Vagina (tissue), 2 donors: ENCODE data around the gene DEAF1.

Source experiments
- POLR2A ChIP-seq, 2 donors: fragments of 450-650 bp; IDR thresholded peaks; one replicate each; pipeline ENCODE4 v1.6.1; 2017; ENCODE audit warnings: antibody characterized with exemption in 2 of 2, mild to moderate bottlenecking in 2 of 2, moderate library complexity in 2 of 2
- TF ChIP-seq, protein P1 (sequence below), 3 experiments: fragments of 450-650 bp in 2 of 3; fragments of 200-600 bp in 1 of 3; sonication (generic) in 1 of 3; IDR thresholded peaks; one replicate each; pipeline ENCODE4 v1.5.1; 2017 to 2019; ENCODE audit warnings: antibody characterized with exemption in 3 of 3, mild to moderate bottlenecking in 2 of 3, moderate library complexity in 2 of 3

DNA sequence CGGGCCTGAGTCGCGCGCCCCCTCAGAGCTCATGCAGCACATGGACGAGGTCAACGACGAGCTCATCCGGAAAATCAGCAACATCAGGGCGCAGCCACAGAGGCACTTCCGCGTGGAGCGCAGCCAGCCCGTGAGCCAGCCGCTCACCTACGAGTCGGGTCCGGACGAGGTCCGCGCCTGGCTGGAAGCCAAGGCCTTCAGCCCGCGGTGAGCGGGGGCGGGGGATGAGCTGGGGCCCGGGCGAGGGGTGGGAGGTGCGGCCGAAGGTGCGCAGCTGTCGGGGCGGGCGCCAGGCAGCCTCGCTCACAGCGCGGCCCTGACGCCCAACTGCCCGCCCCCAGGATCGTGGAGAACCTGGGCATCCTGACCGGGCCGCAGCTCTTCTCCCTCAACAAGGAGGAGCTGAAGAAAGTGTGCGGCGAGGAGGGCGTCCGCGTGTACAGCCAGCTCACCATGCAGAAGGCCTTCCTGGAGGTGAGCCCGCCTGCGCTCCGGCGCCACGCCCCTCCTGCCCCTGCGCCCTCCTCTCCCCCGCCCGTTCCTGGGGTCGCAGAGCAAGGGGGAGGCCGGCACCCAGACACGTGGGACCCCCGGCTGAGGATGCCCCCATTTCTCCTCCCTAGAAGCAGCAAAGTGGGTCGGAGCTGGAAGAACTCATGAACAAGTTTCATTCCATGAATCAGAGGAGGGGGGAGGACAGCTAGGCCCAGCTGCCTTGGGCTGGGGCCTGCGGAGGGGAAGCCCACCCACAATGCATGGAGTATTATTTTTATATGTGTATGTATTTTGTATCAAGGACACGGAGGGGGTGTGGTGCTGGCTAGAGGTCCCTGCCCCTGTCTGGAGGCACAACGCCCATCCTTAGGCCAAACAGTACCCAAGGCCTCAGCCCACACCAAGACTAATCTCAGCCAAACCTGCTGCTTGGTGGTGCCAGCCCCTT, 31.5 kb upstream of the DEAF1 start:
- TF ChIP-seq, protein P1, sequence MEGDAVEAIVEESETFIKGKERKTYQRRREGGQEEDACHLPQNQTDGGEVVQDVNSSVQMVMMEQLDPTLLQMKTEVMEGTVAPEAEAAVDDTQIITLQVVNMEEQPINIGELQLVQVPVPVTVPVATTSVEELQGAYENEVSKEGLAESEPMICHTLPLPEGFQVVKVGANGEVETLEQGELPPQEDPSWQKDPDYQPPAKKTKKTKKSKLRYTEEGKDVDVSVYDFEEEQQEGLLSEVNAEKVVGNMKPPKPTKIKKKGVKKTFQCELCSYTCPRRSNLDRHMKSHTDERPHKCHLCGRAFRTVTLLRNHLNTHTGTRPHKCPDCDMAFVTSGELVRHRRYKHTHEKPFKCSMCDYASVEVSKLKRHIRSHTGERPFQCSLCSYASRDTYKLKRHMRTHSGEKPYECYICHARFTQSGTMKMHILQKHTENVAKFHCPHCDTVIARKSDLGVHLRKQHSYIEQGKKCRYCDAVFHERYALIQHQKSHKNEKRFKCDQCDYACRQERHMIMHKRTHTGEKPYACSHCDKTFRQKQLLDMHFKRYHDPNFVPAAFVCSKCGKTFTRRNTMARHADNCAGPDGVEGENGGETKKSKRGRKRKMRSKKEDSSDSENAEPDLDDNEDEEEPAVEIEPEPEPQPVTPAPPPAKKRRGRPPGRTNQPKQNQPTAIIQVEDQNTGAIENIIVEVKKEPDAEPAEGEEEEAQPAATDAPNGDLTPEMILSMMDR (IDR thresholded peaks at IDR 0.05): no peak
- TF ChIP-seq POLR2A (IDR thresholded peaks at IDR 0.05): no peak
